GM21529 (cell line): ENCODE results near the gene TYMS.
A peak's percentile ranks its signal among the peaks of the same experiment; 100 is the strongest.

ENCODE experiments used
- ATAC-seq: cut with Tn5 transposase; IDR thresholded peaks from one replicate; pipeline ENCODE4 v1.9.1; 2021; ENCODE audit not compliant: unreplicated experiment

The TYMS gene

DNA sequence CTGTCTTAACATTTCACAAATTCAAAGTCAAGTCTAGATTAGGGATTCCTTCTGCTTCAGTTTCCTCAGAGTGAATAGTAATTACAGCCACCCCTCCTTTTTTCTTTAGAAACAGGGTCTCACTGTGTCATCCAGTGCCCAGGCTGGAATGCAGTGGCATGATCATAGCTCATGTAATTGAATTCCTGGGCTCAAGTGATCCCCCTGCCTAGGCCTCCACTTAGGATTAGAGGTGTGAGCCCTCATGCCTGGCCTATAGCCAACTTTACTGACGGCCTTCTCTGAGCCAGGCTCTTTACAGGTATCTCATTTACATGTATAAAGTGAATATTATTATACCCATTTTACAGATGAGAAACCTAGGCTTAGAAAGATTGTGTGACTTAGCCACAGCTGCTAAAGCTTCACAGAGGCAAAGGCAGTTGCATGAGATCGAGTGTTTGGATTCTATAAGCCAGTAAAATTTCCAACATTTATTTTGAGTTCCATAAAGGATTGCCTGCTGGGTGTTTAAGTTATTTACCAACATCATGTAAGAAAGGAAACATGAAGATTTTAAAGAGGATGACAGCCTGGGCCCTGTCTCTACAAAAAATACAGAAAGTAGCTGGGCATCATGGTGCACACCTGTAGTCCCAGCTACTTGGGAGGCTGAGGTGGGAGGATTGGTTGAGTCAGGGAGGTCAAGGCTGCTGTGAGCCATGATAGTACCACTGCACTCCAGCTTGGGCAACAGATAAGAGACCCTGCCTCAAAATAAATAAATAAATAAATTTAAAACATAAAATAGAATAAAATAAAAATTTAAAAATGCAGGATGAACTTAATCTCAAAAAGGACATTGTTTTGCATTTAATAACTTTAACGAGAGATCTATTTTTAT lies 53.2 kb downstream of the TYMS start:
- no peak for ATAC-seq

DNA sequence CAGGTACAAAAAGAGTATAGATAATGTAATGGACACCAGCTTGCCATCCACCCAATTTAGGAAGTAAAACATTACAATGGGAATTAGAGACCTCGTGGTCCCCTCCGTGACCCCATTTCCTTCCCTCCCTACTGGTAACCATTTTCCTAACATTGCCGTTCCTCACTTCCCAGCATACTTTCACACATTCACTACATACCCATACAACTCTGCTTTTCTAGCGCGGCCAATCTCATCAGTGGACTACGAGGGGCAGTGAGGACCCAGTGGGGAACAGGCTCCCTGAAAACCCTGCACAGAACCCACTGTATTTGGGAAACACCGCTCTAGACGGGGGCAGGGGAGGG lies 53.8 kb downstream of the TYMS start:
- ATAC-seq = peak; percentile 13

DNA sequence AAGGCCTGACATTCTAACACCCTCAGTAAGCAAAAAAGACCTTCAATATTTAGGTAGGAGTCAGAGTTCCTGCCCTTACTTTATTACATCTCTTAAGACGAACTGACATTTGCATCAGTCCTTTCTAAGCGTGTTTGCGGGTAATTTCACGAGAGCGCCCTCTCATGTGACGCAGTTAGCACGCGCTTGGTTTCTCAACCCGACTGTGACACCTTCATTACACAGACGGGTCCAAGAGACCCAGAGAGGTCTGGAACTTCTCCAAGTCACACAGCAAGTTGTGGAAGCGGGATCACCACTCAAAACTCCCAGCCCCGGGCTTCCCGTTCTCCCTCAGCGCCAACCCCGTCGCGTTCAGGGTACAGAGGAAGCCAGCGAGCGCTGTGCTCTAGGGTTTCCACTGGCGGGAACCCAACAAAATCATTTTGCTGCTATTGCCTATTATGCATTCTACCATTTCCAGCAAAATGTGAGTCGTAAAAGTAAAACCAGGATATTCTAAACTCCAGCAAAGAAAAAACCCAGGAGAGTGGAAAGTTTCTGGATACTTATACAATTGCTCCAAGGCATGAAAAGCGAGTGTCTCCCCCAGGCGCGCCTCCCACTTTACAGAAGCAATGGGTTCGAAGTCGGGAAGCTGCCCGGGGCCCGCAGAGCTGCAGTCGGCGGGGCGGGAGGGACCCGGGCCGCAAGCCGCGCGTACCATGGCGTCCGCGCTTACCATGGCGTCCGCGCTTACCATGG lies 54.4 kb downstream of the TYMS start:
- ATAC-seq = peak; percentile 75

DNA sequence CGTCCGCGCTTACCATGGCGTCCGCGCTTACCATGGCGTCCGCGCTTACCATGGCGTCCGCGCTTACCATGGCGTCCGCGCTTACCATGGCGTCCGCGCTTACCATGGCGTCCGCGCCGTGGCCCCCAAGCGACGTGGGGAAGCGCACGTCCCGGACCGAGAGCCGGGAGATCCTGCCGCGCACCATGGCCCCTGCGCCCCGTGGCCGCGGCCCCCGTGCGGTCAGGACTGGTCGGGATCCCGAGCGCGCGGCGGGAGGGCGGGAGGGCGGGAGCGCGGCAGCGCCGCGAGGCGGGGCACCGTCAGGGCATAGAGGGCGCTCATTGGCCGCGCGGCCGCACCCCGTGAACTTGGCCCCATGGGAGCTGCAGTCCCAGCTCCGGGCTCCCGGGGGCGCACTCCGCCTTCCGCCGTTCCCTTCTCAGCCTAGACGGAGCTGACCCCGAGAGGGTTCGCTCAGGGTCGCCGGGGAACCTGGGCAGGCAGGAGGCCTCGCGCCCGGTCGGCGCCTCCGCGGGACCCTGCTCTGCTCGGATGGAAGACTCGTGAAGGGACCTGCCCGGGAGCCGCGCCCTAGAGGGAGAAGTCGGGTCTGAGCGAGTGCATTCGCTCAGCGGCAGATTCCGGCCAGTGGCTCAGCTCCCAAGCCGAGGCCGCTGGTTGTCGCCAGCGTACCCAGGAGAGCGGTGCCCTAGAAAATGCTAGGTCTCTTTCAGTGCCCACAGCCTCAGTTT lies 55.1 kb downstream of the TYMS start, which contains the start of gene ENOSF1:
Gene ENOSF1 (minus strand): TSS at position 230 of the 734 bp plus-strand sequence. CDS start 43 bp downstream, at position 187.
- peak; percentile 82 for ATAC-seq

DNA sequence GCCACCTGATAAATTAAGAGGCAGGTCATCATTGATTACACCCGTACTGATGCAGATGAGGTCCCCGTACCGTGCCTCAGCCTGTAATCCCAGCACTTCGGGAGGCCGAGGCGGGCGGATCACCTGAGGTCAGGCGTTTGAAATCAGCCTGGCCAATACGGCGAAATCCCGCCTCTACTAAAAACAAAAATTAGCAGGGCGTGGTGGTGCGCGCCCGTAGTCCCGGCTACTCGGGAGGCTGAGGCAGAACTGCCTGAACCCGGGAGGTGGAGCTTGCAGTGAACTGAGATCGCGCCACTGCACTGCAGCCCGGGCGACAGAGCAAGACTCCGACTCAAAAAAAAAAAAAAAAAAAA lies 55.7 kb downstream of the TYMS start:
- ATAC-seq = no peak

DNA sequence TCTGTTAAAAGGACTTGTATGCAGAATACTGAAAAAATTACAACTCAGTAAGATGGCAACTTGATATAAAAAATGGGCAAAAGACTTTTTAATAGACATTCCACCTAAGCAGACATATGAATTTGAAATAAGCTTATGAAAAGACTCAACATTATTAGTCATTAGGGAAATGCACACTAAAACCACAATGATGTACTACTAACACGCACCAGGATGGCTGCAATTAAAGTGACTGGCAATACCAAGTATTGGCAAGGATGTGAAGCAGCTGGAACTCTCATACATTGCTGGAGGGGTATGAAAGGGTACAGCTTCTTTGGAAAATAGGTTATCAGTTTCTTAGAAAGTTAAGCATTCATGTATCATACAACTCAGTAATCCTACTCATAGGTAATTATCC lies 58.2 kb downstream of the TYMS start:
- no peak for ATAC-seq

DNA sequence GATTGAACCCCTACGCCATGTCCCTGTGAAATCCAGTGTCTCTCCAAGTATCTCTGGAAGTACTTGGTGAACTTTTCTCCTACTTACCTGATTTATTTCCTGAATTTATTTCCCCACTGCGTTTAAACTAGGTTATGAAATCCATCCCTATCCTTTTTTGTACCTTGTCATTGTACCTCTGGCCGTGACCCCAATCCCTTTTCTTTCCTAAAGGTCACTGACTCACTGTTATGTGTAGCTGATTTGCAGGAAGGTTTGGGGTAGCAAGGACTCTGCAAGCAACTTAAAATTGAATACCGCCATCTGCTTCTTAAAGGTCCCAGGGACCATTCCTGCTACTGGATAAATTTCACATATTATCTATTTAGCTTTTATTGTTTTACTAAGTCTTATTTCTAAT lies 59.5 kb downstream of the TYMS start:
- no peak for ATAC-seq
